ENCODE results near the gene RADIL. TPM values are rescaled to one million over a fixed set of nuclear protein-coding genes. Genes with fewer than 3 reads are reported as not detected.

Gene RADIL
- polyA plus RNA-seq, 1 donor (not counting 4 experiments of a cell fraction or from before 2014, with no cell fraction given): not detected

- H3K9me3 ChIP-seq (ENCODE audit: control insufficient read depth, low read depth, low read length): no peaks in the 10 kb centered on the region
- dilution Hi-C loops (cut with MboI; ENCODE audit: extremely low pct_ligation_motif_present, low sequenced_read_pairs): no loop called here
- DNase-seq (ENCODE audit: low read depth, low spot score) (no peak), FAIRE-seq (no peak)
- no peak overlapping the region for H3K9ac ChIP-seq (ENCODE audit: control insufficient read depth, extremely low read depth, insufficient read depth, low read length)
- H3K9me1 ChIP-seq (ENCODE audit: control insufficient read depth, extremely low read depth, insufficient read depth, low read length): no peaks in the 10 kb centered on the region
- H3K4me1 ChIP-seq (ENCODE audit: control insufficient read depth, extremely low read depth, insufficient read depth, low read length): no peaks in the 10 kb centered on the region
- H3K79me2 ChIP-seq (ENCODE audit: control insufficient read depth, insufficient read depth, low read length): no peaks in the 10 kb centered on the region
- TF ChIP-seq EZH2 (IDR thresholded peaks at IDR 0.05; ENCODE audit: low read length): no peak
- TF ChIP-seq CTCF (optimal IDR thresholded peaks at IDR 0.05 in 1 of 3, IDR thresholded peaks at IDR 0.05 in 1 of 3, conservative IDR thresholded peaks at IDR 0.05 in 1 of 3; ENCODE audit: extremely low read depth in 1 of 3, insufficient read depth in 2 of 3, low read length in 3 of 3): no peak
- H3K4me2 ChIP-seq (ENCODE audit: control insufficient read depth, extremely low read depth, insufficient read depth, low read depth, low read length): no peak overlapping the region
- H3K36me3 ChIP-seq (ENCODE audit: control insufficient read depth in 2 of 2, extremely low read depth in 1 of 2, insufficient read depth in 2 of 2, low read length in 2 of 2): no peaks in the 10 kb centered on the region
- H4K20me1 ChIP-seq (ENCODE audit: control insufficient read depth, extremely low read depth, insufficient read depth, low read length): no peaks in the 10 kb centered on the region
- H3K27ac ChIP-seq (ENCODE audit: control insufficient read depth, insufficient read depth, low read length): no peak overlapping the region
- H2AFZ ChIP-seq (ENCODE audit: control insufficient read depth, low read length): no peak overlapping the region
- H3K4me3 ChIP-seq (ENCODE audit: control insufficient read depth in 2 of 3, extremely low read depth in 1 of 3, insufficient read depth in 2 of 3, low read depth in 1 of 3, low read length in 3 of 3): no peak overlapping the region
- H3K27me3 ChIP-seq (ENCODE audit: control insufficient read depth, extremely low read depth, insufficient read depth, low read length): peaks cover 9% of the 10 kb centered on the region
These were observed 16.7 kb downstream of the RADIL start for GRCh38 chr7:4866528-4867496.

GRCh38 chr7:4862156-4862555, 21.4 kb downstream of the RADIL start:
- no peak for TF ChIP-seq CTCF (optimal IDR thresholded peaks at IDR 0.05 in 1 of 3, IDR thresholded peaks at IDR 0.05 in 1 of 3, conservative IDR thresholded peaks at IDR 0.05 in 1 of 3; ENCODE audit: extremely low read depth in 1 of 3, insufficient read depth in 2 of 3, low read length in 3 of 3)
- TF ChIP-seq EZH2 (IDR thresholded peaks at IDR 0.05; ENCODE audit: low read length): no peak
- dilution Hi-C loops (cut with MboI; ENCODE audit: extremely low pct_ligation_motif_present, low sequenced_read_pairs): no loop called here
- Histone ChIP-seq H3K27ac (ENCODE audit: control insufficient read depth, insufficient read depth, low read length) (no peak overlapping the region), H3K9ac (ENCODE audit: control insufficient read depth, extremely low read depth, insufficient read depth, low read length) (no peak overlapping the region), H3K4me3 (ENCODE audit: control insufficient read depth in 2 of 3, extremely low read depth in 1 of 3, insufficient read depth in 2 of 3, low read depth in 1 of 3, low read length in 3 of 3) (no peak overlapping the region), H3K27me3 (ENCODE audit: control insufficient read depth, extremely low read depth, insufficient read depth, low read length) (peaks cover 19% of the 10 kb centered on the region), H4K20me1 (ENCODE audit: control insufficient read depth, extremely low read depth, insufficient read depth, low read length) (no peaks in the 10 kb centered on the region), H3K9me3 (ENCODE audit: control insufficient read depth, low read depth, low read length) (peaks cover 2% of the 10 kb centered on the region), H3K4me2 (ENCODE audit: control insufficient read depth, extremely low read depth, insufficient read depth, low read depth, low read length) (no peak overlapping the region), H2AFZ (ENCODE audit: control insufficient read depth, low read length) (no peak overlapping the region), H3K79me2 (ENCODE audit: control insufficient read depth, insufficient read depth, low read length) (no peaks in the 10 kb centered on the region), H3K4me1 (ENCODE audit: control insufficient read depth, extremely low read depth, insufficient read depth, low read length) (no peaks in the 10 kb centered on the region), H3K36me3 (ENCODE audit: control insufficient read depth in 2 of 2, extremely low read depth in 1 of 2, insufficient read depth in 2 of 2, low read length in 2 of 2) (no peaks in the 10 kb centered on the region), H3K9me1 (ENCODE audit: control insufficient read depth, extremely low read depth, insufficient read depth, low read length) (no peaks in the 10 kb centered on the region)
- no peak for DNase-seq (ENCODE audit: low read depth, low spot score)
- no peak for FAIRE-seq

All from keratinocyte (primary cell).